8988T (cell line): Measurements from ENCODE around the gene CCDC182.

Source experiments
- DNase-seq: peaks from one replicate; pipeline ENCODE4 v3.0.0; 2011

The CCDC182 gene

GRCh38 chr17:57696050-57696449, 49.0 kb downstream of the CCDC182 start:
- DNase-seq = no peak
